ENCODE results near the gene C1QTNF1. TPM values are rescaled to one million over a fixed set of nuclear protein-coding genes. Genes with fewer than 3 reads are reported as not detected.

The C1QTNF1 gene
- total and polyA plus RNA-seq, 9 of the 15 experiments (the other 6 are each of a cell fraction or from before 2014, with no cell fraction given): 0.09 TPM; not detected in 8

- Histone ChIP-seq H3K36me3 (ENCODE audit: control insufficient read depth, insufficient read depth, low read length) (peaks cover 65% of the 10 kb centered on the region; the same call in 1 of the 3 replicates), H3K27ac (ENCODE audit: extremely low read depth, low read depth, low read length) (no peak overlapping the region), H3K79me2 (ENCODE audit: control insufficient read depth, insufficient read depth, low read length) (no peaks in the 10 kb centered on the region), H3K4me2 (ENCODE audit: insufficient read depth, low read length) (no peak overlapping the region), H3K4me1 (replicated peaks in 1 of 2; ENCODE audit: control insufficient read depth in 2 of 2, insufficient read depth in 2 of 2, low read length in 2 of 2) (peaks cover 0 to 30% of the 10 kb centered on the region in 2 experiments; a peak in 2 of 5 replicates), H3K27me3 (ENCODE audit: control insufficient read depth in 2 of 2, insufficient read depth in 2 of 2, low read length in 2 of 2) (no peaks in the 10 kb centered on the region), H3K9me3 (replicated peaks; ENCODE audit: control insufficient read depth, insufficient read depth, low read depth, low read length) (no peaks in the 10 kb centered on the region), H3K9me1 (ENCODE audit: control insufficient read depth, insufficient read depth, low read length) (peaks cover 7% of the 10 kb centered on the region), H4K20me1 (replicated peaks; ENCODE audit: control insufficient read depth, insufficient read depth, low read length) (peaks cover 25% of the 10 kb centered on the region), H3K4me3 (no peak overlapping the region), H2AFZ (ENCODE audit: low read depth, low read length) (no peak overlapping the region), H3K9ac (ENCODE audit: insufficient read depth in 1 of 2, low read depth in 2 of 2, low read length in 2 of 2) (no peak overlapping the region)
- in situ Hi-C loops (cut with MboI): no loop called here
- no peak for DNase-seq (ENCODE audit: extremely low read depth in 1 of 4, low spot score in 3 of 4)
- CTCF ChIA-PET (ENCODE audit: low intra/inter-chr PET ratio): interaction anchor here (1.1 kb wide), 1 partner anchor 20 kb away, joined by 3 read pairs; no protein-coding TSS in a partner anchor
- intact Hi-C loops (cut with micrococcal nuclease): loop anchor here (5.0 kb wide), 1 partner anchor 37 kb away; no protein-coding TSS in a partner anchor
- no peak for FAIRE-seq
- POLR2A ChIA-PET: interaction anchor here (0.6 to 3.0 kb wide), 8 partner anchors 8 to 762 kb away, joined by 3 to 9 read pairs (median 3); partner anchors contain the start of gene ENGASE
- ATAC-seq: no peak
- WGBS (ENCODE audit: insufficient coverage, low coverage, missing lambda C conversion rate): 92% methylated on average over 27 of the region's 31 CpGs
- 0 out of 2 replicates have a peak, but pooled peaks have one; percentile 23 for TF ChIP-seq ZNF740 (CRISPR knock-in tag; IDR thresholded peaks at IDR 0.05)
- no peak for TF ChIP-seq ZNF740 (tag; IDR thresholded peaks at IDR 0.05)
- no peak for TF ChIP-seq ELK1 (CRISPR knock-in tag; IDR thresholded peaks at IDR 0.05)
- BruUV-seq (replicated peaks): no TSS peak
These were observed 60.6 kb downstream of the C1QTNF1 start for GRCh38 chr17:79084291-79085153.

All from K562 (cell line).